H1 (cell line): ENCODE measurements around the gene DPH5. TPM values are rescaled to one million over a fixed set of nuclear protein-coding genes. Genes with fewer than 3 reads are reported as not detected.
A peak's percentile ranks its signal among the peaks of the same experiment; 100 is the strongest.

Source experiments
- CTCF ChIA-PET: fragments of 300-600 bp; sonication (Branson Sonifier 250); formaldehyde crosslinking; loops from one replicate; lab custom pipeline; 2021; ENCODE audit not compliant: partially characterized antibody; lab: Charles Lee
- POLR2A ChIA-PET: fragments of 300-600 bp; sonication (Branson Sonifier 250); formaldehyde crosslinking; loops from one replicate; lab custom pipeline; 2021; ENCODE audit warnings: inconsistent platforms; ENCODE audit not compliant: partially characterized antibody; lab: Charles Lee
- DNase-seq, 2 experiments: peaks; one replicate each; pipeline versions ENCODE4 v3.0.0 to v3.0.0-alpha.2; 2010 to 2022; ENCODE audit warnings: low spot score in 2 of 2, low read depth in 1 of 2, mixed read lengths in 1 of 2
- FAIRE-seq: peaks from 2 replicates; lab custom pipeline; 2011; peaks lifted over from hg19 to GRCh38; lab: Jason Lieb, UNC
- H2AFZ ChIP-seq: 2 replicates; pipeline ENCODE4 v1.8.1; 2012; ENCODE audit warnings: low read length, inconsistent platforms
- H2AK5ac ChIP-seq: 2 replicates; pipeline ENCODE4 v1.6.1; 2013; ENCODE audit warnings: low read depth, low read length
- H2BK120ac ChIP-seq: replicated peaks from 2 replicates; pipeline ENCODE3; 2013; ENCODE audit warnings: low read depth, low read length, inconsistent platforms
- H2BK12ac ChIP-seq: 2 replicates; pipeline ENCODE4 v1.6.1; 2013; ENCODE audit warnings: low read depth, low read length
- H2BK15ac ChIP-seq: 2 replicates; pipeline ENCODE4 v1.6.1; 2013; ENCODE audit warnings: low read length
- H2BK20ac ChIP-seq: 2 replicates; pipeline ENCODE4 v1.6.1; 2013; ENCODE audit warnings: low read length
- H2BK5ac ChIP-seq: 2 replicates; pipeline ENCODE4 v1.6.1; 2013; ENCODE audit warnings: low read depth, low read length
- H3K14ac ChIP-seq: 2 replicates; pipeline ENCODE4 v1.6.1; 2013; ENCODE audit warnings: inconsistent platforms; ENCODE audit not compliant: insufficient read length
- H3K18ac ChIP-seq: 2 replicates; pipeline ENCODE4 v1.6.1; 2013; ENCODE audit warnings: low read length; ENCODE audit errors: extremely low read depth
- H3K23ac ChIP-seq: 2 replicates; pipeline ENCODE4 v1.6.1; 2013; ENCODE audit warnings: inconsistent platforms; ENCODE audit not compliant: insufficient read length
- H3K23me2 ChIP-seq: 2 replicates; pipeline ENCODE4 v1.6.1; 2013; ENCODE audit warnings: low read depth, low read length
- H3K27ac ChIP-seq: 2 replicates; pipeline ENCODE4 v1.6.1; 2011; ENCODE audit warnings: low read depth, low read length, inconsistent platforms
- H3K27me3 ChIP-seq, 4 experiments: replicated peaks in 1 of 4; 1 replicate in 1 of 4; 2 replicates in 3 of 4; pipeline versions ENCODE4 v1.6.1 to v1.8.1; 2011 to 2013; ENCODE audit warnings: low read length in 3 of 4, mild to moderate bottlenecking in 3 of 4, inconsistent platforms in 2 of 4, mixed read lengths in 2 of 4, moderate library complexity in 1 of 4; ENCODE audit not compliant: control insufficient read depth in 3 of 4, insufficient read depth in 3 of 4; ENCODE audit errors: extremely low read depth in 1 of 4
- H3K36me3 ChIP-seq, 4 experiments: 2 replicates each; pipeline versions ENCODE4 v1.6.1 to v1.8.1; 2011 to 2013; ENCODE audit warnings: mild to moderate bottlenecking in 4 of 4, low read length in 3 of 4, moderate library complexity in 2 of 4, control low read depth in 1 of 4, inconsistent platforms in 1 of 4; ENCODE audit not compliant: insufficient read depth in 4 of 4, control insufficient read depth in 2 of 4
- H3K4ac ChIP-seq: replicated peaks from 2 replicates; pipeline ENCODE3; 2013; ENCODE audit warnings: low read length, low read depth, mixed read lengths, inconsistent platforms; ENCODE audit not compliant: insufficient read length
- H3K4me1 ChIP-seq, 4 experiments: replicated peaks in 1 of 4; 1 replicate in 1 of 4; 2 replicates in 3 of 4; pipeline versions ENCODE4 v1.6.1 to v1.8.1; 2011 to 2013; ENCODE audit warnings: low read length in 3 of 4, inconsistent platforms in 2 of 4, mixed read lengths in 1 of 4; ENCODE audit not compliant: insufficient read depth in 4 of 4, control insufficient read depth in 3 of 4
- H3K4me2 ChIP-seq, 2 experiments: 2 replicates each; pipeline versions ENCODE4 v1.6.1 to v1.8.1; 2011 to 2013; ENCODE audit warnings: low read depth in 2 of 2, low read length in 2 of 2, control low read depth in 1 of 2, inconsistent platforms in 1 of 2, mild to moderate bottlenecking in 1 of 2; ENCODE audit not compliant: insufficient read depth in 1 of 2
- H3K4me3 ChIP-seq, 4 experiments: fragments of 200-600, 300-600 bp in 1 of 4; sonication (generic), shearing (Covaris generic), sonication (Bioruptor Twin) in 1 of 4; 2 replicates each; pipeline versions ENCODE4 v1.5.1 to v1.8.1; 2011 to 2016; ENCODE audit warnings: low read length in 4 of 4, low read depth in 3 of 4, control low read depth in 2 of 4, inconsistent platforms in 2 of 4, mild to moderate bottlenecking in 2 of 4, mixed read lengths in 1 of 4, moderate library complexity in 1 of 4; ENCODE audit not compliant: insufficient read depth in 2 of 4; ENCODE audit errors: extremely low read depth in 1 of 4
- H3K56ac ChIP-seq: replicated peaks from 2 replicates; pipeline ENCODE3; 2013; ENCODE audit warnings: low read depth, mild to moderate bottlenecking, mixed read lengths, low read length, inconsistent platforms; ENCODE audit not compliant: insufficient read length
- H3K79me1 ChIP-seq: 2 replicates; pipeline ENCODE4 v1.6.1; 2013; ENCODE audit warnings: low read depth, low read length, control low read depth
- H3K79me2 ChIP-seq, 2 experiments: 2 replicates each; pipeline versions ENCODE4 v1.6.1 to v1.8.1; 2012 to 2013; ENCODE audit warnings: low read length in 2 of 2, mild to moderate bottlenecking in 2 of 2, inconsistent platforms in 1 of 2; ENCODE audit not compliant: insufficient read depth in 2 of 2, control insufficient read depth in 1 of 2
- H3K9ac ChIP-seq, 4 experiments: replicated peaks in 1 of 4; 1 replicate in 1 of 4; 2 replicates in 3 of 4; pipeline versions ENCODE4 v1.6.1 to v1.8.1; 2011 to 2013; ENCODE audit warnings: low read depth in 3 of 4, low read length in 3 of 4, control low read depth in 2 of 4, mild to moderate bottlenecking in 2 of 4, moderate library complexity in 2 of 4, inconsistent platforms in 1 of 4; ENCODE audit errors: extremely low read depth in 1 of 4
- H3K9me3 ChIP-seq, 2 experiments: 2 replicates each; pipeline versions ENCODE4 v1.6.1 to v1.8.1; 2012 to 2013; ENCODE audit warnings: mild to moderate bottlenecking in 2 of 2, moderate library complexity in 2 of 2, control low read depth in 1 of 2, inconsistent platforms in 1 of 2, low read depth in 1 of 2, low read length in 1 of 2, mixed read lengths in 1 of 2; ENCODE audit not compliant: insufficient read depth in 2 of 2
- H4K20me1 ChIP-seq, 2 experiments: replicated peaks in 1 of 2; 2 replicates each; pipeline versions ENCODE3 to v1.8.1; 2011 to 2013; ENCODE audit warnings: inconsistent platforms in 2 of 2, low read length in 2 of 2, mild to moderate bottlenecking in 1 of 2; ENCODE audit not compliant: insufficient read depth in 2 of 2, control insufficient read depth in 1 of 2
- H4K5ac ChIP-seq: 2 replicates; pipeline ENCODE4 v1.6.1; 2013; ENCODE audit warnings: low read length, low read depth, mixed read lengths, inconsistent platforms; ENCODE audit not compliant: insufficient read length
- H4K8ac ChIP-seq: 2 replicates; pipeline ENCODE4 v1.8.0; 2013; ENCODE audit warnings: mild to moderate bottlenecking, moderate library complexity, low read length, inconsistent platforms; ENCODE audit not compliant: insufficient read depth; ENCODE audit errors: extremely low read depth
- H4K91ac ChIP-seq: replicated peaks from 2 replicates; pipeline ENCODE3; 2013; ENCODE audit warnings: low read length, mixed read lengths, inconsistent platforms; ENCODE audit not compliant: insufficient read length
- FOSL1 ChIP-seq: IDR thresholded peaks from 2 replicates; pipeline ENCODE4 v1.6.1; 2011; ENCODE audit warnings: mild to moderate bottlenecking, low read depth, low read length, moderate library complexity; ENCODE audit not compliant: insufficient read depth
- GTF2F1 ChIP-seq: IDR thresholded peaks from 2 replicates; pipeline ENCODE4 v1.6.1; 2012; ENCODE audit warnings: low read depth, low read length, improper control_type of control experiment, borderline replicate concordance
- JUN ChIP-seq: IDR thresholded peaks from 2 replicates; pipeline ENCODE4 v1.6.1; 2011; ENCODE audit warnings: low read depth, mild to moderate bottlenecking, improper control_type of control experiment, low read length
- POU5F1 ChIP-seq: IDR thresholded peaks from 2 replicates; pipeline ENCODE4 v1.6.1; 2011; ENCODE audit warnings: low read depth, mild to moderate bottlenecking, low read length, moderate library complexity
- SIX5 ChIP-seq: IDR thresholded peaks from 2 replicates; pipeline ENCODE4 v1.6.1; 2011; ENCODE audit warnings: mild to moderate bottlenecking, low read depth, low read length
- SP2 ChIP-seq: IDR thresholded peaks from 2 replicates; pipeline ENCODE4 v1.6.1; 2012; ENCODE audit warnings: mild to moderate bottlenecking, low read length, inconsistent platforms
- SUZ12 ChIP-seq: fragments of 200-600 bp; sonication (generic); IDR thresholded peaks from 2 replicates; pipeline ENCODE4 v1.6.1; 2012; ENCODE audit warnings: mild to moderate bottlenecking, inconsistent platforms, low read length, moderate library complexity, mixed read lengths
- TAF7 ChIP-seq: optimal IDR thresholded peaks from 2 replicates; pipeline ENCODE3; 2011; ENCODE audit warnings: low read depth, mild to moderate bottlenecking, inconsistent platforms, low read length, moderate library complexity, borderline replicate concordance
- TCF12 ChIP-seq: IDR thresholded peaks from 2 replicates; pipeline ENCODE4 v1.6.1; 2011; ENCODE audit warnings: low read depth, mild to moderate bottlenecking, low read length
- ZNF274 ChIP-seq: IDR thresholded peaks from 2 replicates; pipeline ENCODE4 v1.7.0; 2012; ENCODE audit warnings: low read length, borderline replicate concordance; ENCODE audit errors: extremely low read depth
- WGBS, 2 experiments: shearing (Covaris generic) in 1 of 2; methylation state at CpG; one replicate each; pipeline versions ENCODE4 v1.1.6 to v1.1.7; 2013 to 2015; ENCODE audit warnings: low lambda C conversion rate in 2 of 2, mixed read lengths in 2 of 2, inconsistent platforms in 1 of 2, low coverage in 1 of 2, missing lambda C conversion rate in 1 of 2; ENCODE audit not compliant: insufficient replicate concordance in 2 of 2, insufficient coverage in 1 of 2, insufficient read length in 1 of 2; ENCODE audit errors: extremely low coverage in 1 of 2, missing lambda C conversion rate in 1 of 2; 5-methylcytosine and 5-hydroxymethylcytosine counted together
- polyA plus RNA-seq, 7 experiments: library from polyadenylated mRNA; depleted of rRNA in 3 of 7; stranded (reverse) in 5 of 7; unstranded in 2 of 7; fragments of >200 nt in 5 of 7; fragments of 200-250 nt in 2 of 7; gene quantifications; 1 replicate in 5 of 7; 2 replicates in 1 of 7; 4 replicates in 1 of 7; pipeline versions ENCODE4 v1.2.1 to v1.2.3, GENCODE V29; 2011 to 2013; ENCODE audit warnings: missing spikeins in 2 of 7, mixed read lengths in 2 of 7
- total RNA-seq: library from RNA; stranded (reverse); fragmentation: NEBNext Ultra II Directional; extraction: Animal tissue kit (Norgen Biotek cat#: 25700); gene quantifications from 2 replicates; pipeline ENCODE4 v1.2.1, GENCODE V29; 2021
- TF ChIP-seq, protein P1 (sequence below), 3 experiments: IDR thresholded peaks; 1 replicate in 2 of 3; 2 replicates in 1 of 3; pipeline versions ENCODE4 v1.5.1 to v1.6.1; 2011; ENCODE audit warnings: low read length in 3 of 3, mild to moderate bottlenecking in 3 of 3, inconsistent platforms in 2 of 3, low read depth in 1 of 3, moderate library complexity in 1 of 3; ENCODE audit not compliant: insufficient read depth in 1 of 3; ENCODE audit errors: control extremely low read depth in 1 of 3

The DPH5 gene
- total and polyA plus RNA-seq, 2 of the 8 experiments (the other 6 are each of a cell fraction or from before 2014, with no cell fraction given), result 67.7 to 106 TPM

DNA sequence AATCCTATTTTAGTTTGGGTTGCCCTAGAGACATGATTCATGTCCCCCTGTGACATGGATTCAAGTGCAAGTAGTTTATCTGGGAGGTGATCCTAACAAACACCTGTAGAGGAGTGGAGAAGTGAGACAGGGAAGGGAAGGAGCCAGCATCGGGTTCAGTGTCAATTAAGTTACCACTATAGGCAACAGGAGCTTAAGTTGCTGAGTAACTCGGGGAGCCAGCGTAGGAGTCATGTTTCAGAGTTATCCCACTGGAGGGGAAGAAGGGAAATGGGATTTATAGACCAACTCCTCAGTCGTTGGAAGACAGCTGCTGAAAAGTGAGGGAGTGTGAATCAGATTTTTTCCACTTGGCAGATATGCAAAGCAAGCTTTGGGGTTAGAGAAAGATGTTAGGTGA lies 74.8 kb downstream of the DPH5 start:
- peaks cover 2% of the 10 kb centered on the region; the same call in 1 of the 2 replicates for H3K23me2 ChIP-seq
- H2BK15ac ChIP-seq, result no peak overlapping the region
- no peak overlapping the region for H3K23ac ChIP-seq
- H4K8ac ChIP-seq, result no peak overlapping the region
- H3K4ac ChIP-seq, result no peak overlapping the region
- 39% methylated on average over 4 of the region's 4 CpGs; no CpG with 5 or more reads in 1 of the 2 experiments for WGBS, 2 experiments
- H3K4me3 ChIP-seq, result no peak overlapping the region
- H3K9me3 ChIP-seq, result no peaks in the 10 kb centered on the region
- H2BK120ac ChIP-seq, result no peak overlapping the region
- H2AK5ac ChIP-seq, result no peak overlapping the region
- H4K5ac ChIP-seq, result no peak overlapping the region
- H3K36me3 ChIP-seq, result peaks cover 0 to 6% (median 1%) of the 10 kb centered on the region in 4 experiments; a peak in 3 of 8 replicates
- H3K18ac ChIP-seq, result no peak overlapping the region
- no peaks in the 10 kb centered on the region for H4K20me1 ChIP-seq
- no peak for DNase-seq
- H3K56ac ChIP-seq, result no peak overlapping the region
- H3K27me3 ChIP-seq, result no peaks in the 10 kb centered on the region
- no peak overlapping the region for H2AFZ ChIP-seq
- H3K79me2 ChIP-seq, result peaks cover 0 to 2% of the 10 kb centered on the region in 2 experiments; a peak in 2 of 4 replicates
- peak overlapping the region; percentile 15; the same call in 1 of the 2 replicates for H3K27ac ChIP-seq
- H2BK5ac ChIP-seq, result peak overlapping the region; percentile 40; the same call in 1 of the 2 replicates
- H3K4me1 ChIP-seq, result peaks cover 9 to 29% (median 19%) of the 10 kb centered on the region in 4 experiments
- CTCF ChIA-PET, result interaction anchor here (0.8 kb wide), 1 partner anchor 401 kb away, joined by 3 read pairs; no protein-coding TSS in a partner anchor
- H2BK12ac ChIP-seq, result no peak overlapping the region
- H3K9ac ChIP-seq, result no peak overlapping the region
- H4K91ac ChIP-seq, result no peak overlapping the region
- H3K14ac ChIP-seq, result no peak overlapping the region
- peak; percentile 62 for FAIRE-seq
- peak overlapping the region in 1 of 2 experiments; percentile 29; a peak in 2 of 4 replicates for H3K4me2 ChIP-seq
- H3K79me1 ChIP-seq, result no peaks in the 10 kb centered on the region
- no peak overlapping the region for H2BK20ac ChIP-seq
- POLR2A ChIA-PET, result interaction anchor here (0.6 to 1.2 kb wide), 6 partner anchors 9 to 147 kb away, joined by 3 to 4 read pairs (median 3); partner anchors contain the start of genes EXTL2 and SLC30A7
- TF ChIP-seq JUN, result no peak
- no peak for TF ChIP-seq GTF2F1
- TF ChIP-seq POU5F1, result no peak
- no peak for TF ChIP-seq ZNF274
- TF ChIP-seq, protein P1, sequence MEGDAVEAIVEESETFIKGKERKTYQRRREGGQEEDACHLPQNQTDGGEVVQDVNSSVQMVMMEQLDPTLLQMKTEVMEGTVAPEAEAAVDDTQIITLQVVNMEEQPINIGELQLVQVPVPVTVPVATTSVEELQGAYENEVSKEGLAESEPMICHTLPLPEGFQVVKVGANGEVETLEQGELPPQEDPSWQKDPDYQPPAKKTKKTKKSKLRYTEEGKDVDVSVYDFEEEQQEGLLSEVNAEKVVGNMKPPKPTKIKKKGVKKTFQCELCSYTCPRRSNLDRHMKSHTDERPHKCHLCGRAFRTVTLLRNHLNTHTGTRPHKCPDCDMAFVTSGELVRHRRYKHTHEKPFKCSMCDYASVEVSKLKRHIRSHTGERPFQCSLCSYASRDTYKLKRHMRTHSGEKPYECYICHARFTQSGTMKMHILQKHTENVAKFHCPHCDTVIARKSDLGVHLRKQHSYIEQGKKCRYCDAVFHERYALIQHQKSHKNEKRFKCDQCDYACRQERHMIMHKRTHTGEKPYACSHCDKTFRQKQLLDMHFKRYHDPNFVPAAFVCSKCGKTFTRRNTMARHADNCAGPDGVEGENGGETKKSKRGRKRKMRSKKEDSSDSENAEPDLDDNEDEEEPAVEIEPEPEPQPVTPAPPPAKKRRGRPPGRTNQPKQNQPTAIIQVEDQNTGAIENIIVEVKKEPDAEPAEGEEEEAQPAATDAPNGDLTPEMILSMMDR (IDR thresholded peaks at IDR 0.05; ENCODE audit: control extremely low read depth in 1 of 3, insufficient read depth in 1 of 3, low read depth in 1 of 3, low read length in 3 of 3), result no peak
- no peak for TF ChIP-seq SIX5
- no peak for TF ChIP-seq FOSL1
- TF ChIP-seq TAF7, result no peak
- TF ChIP-seq TCF12, result no peak
- TF ChIP-seq SUZ12, result no peak
- no peak for TF ChIP-seq SP2
